Lung (tissue), 12 donors: Measurements from ENCODE around the gene GPR107. TPM values are rescaled to one million over a fixed set of nuclear protein-coding genes. Genes with fewer than 3 reads are reported as not detected.
A peak's percentile ranks its signal among the peaks of the same experiment; 100 is the strongest.

Source experiments
- ATAC-seq: fragments of 200-7000 bp; cut with Tn5 transposase; one replicate; pipeline ENCODE4 v1.9.1; 2020; ENCODE audit warnings: moderate number of reproducible peaks; ENCODE audit not compliant: insufficient read depth, low FRiP score
- DNase-seq, 3 donors: peaks; one replicate each; pipeline ENCODE4 v3.0.0-alpha.2; 2013 to 2017
- H3K27ac ChIP-seq, 2 donors: one replicate each; pipeline ENCODE4 v1.5.1; 2013; ENCODE audit warnings: mild to moderate bottlenecking in 2 of 2, moderate library complexity in 2 of 2, control low read depth in 1 of 2, inconsistent platforms in 1 of 2, low read depth in 1 of 2, low read length in 1 of 2
- H3K27me3 ChIP-seq, 3 donors: one replicate each; pipeline ENCODE4 v1.5.1; 2013; ENCODE audit warnings: low read length in 2 of 3; ENCODE audit not compliant: control insufficient read depth in 3 of 3, insufficient read depth in 3 of 3
- H3K36me3 ChIP-seq, 4 donors: one replicate each; pipeline ENCODE4 v1.5.1; 2013; ENCODE audit warnings: low read length in 4 of 4, mild to moderate bottlenecking in 1 of 4, moderate library complexity in 1 of 4; ENCODE audit not compliant: control insufficient read depth in 4 of 4, insufficient read depth in 4 of 4
- H3K4me1 ChIP-seq, 5 donors: one replicate each; pipeline ENCODE4 v1.5.1; 2013; ENCODE audit warnings: low read length in 5 of 5, mild to moderate bottlenecking in 2 of 5, moderate library complexity in 1 of 5; ENCODE audit not compliant: control insufficient read depth in 5 of 5, insufficient read depth in 5 of 5
- H3K4me3 ChIP-seq: one replicate; pipeline ENCODE4 v1.5.1; 2013; ENCODE audit warnings: mild to moderate bottlenecking, control low read depth, moderate library complexity
- H3K9ac ChIP-seq, 2 donors: one replicate each; pipeline ENCODE4 v1.5.1; 2013; ENCODE audit warnings: low read length in 2 of 2, control low read depth in 1 of 2; ENCODE audit not compliant: insufficient read depth in 1 of 2
- H3K9me3 ChIP-seq, 4 donors: one replicate each; pipeline ENCODE4 v1.5.1; 2013; ENCODE audit warnings: low read length in 3 of 4, mild to moderate bottlenecking in 1 of 4, moderate library complexity in 1 of 4; ENCODE audit not compliant: control insufficient read depth in 4 of 4, insufficient read depth in 3 of 4
- WGBS, 2 donors: extraction: QIAGEN DNeasy Blood & Tissue Kit; methylation state at CpG; one replicate each; pipeline ENCODE4 v1.1.7; 2013; 5-methylcytosine and 5-hydroxymethylcytosine counted together
- polyA plus RNA-seq, 2 donors: library from polyadenylated mRNA; stranded (reverse); fragments of 200-250 nt; gene quantifications; one replicate each; pipeline ENCODE4 v1.2.1, GENCODE V29; 2013
- total RNA-seq, 2 donors: library from RNA; depleted of rRNA in 1 of 2; stranded (reverse); fragments of >200 nt in 1 of 2; gene quantifications; one replicate each; pipeline ENCODE4 v1.2.1, GENCODE V29; 2014 to 2021
- TF ChIP-seq, protein P1 (sequence below): IDR thresholded peaks from 2 replicates; pipeline ENCODE4 v1.5.1; 2012; ENCODE audit warnings: mild to moderate bottlenecking; ENCODE audit errors: control extremely low read depth, extremely low read depth
- donor health status: control.
- donor health status: control.
- donor health status: Bipolar disorder and iron deficiency.
- donor health status: healthy.
- donor health status: DM: yes; HTN: yes; CAD: no.

Gene GPR107
- total and polyA plus RNA-seq, 4 donors: 11.0 to 180 (median 33.2) TPM

DNA sequence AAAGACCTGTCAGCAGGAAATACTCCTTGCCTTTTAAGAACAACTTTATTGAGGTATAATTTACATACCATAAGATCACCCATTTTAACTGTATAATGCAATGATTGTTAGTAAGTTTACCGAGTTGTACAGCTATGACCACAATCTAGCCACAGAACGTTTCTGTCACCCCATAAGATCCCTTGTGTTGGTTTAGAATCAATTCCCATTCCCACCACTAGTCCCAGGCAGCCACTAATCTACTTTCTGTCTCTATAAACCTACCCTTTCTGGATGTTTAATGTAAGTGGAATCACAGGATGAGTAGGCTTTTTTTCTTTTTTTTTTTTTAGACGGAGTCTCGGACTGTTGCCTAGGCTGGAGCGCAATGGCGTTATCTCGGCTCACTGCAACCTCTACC, 4.4 kb downstream of the GPR107 start:
- Histone ChIP-seq H3K9ac (no peak overlapping the region), H3K27ac (no peak overlapping the region), H3K36me3 (peaks cover 0 to 4% (median 2%) of the 10 kb centered on the region in 4 donors), H3K4me3 (no peak overlapping the region), H3K9me3 (no peaks in the 10 kb centered on the region), H3K4me1 (peaks cover 0 to 10% (median under 1%) of the 10 kb centered on the region in 5 donors), H3K27me3 (no peaks in the 10 kb centered on the region)
- TF ChIP-seq, protein P1, sequence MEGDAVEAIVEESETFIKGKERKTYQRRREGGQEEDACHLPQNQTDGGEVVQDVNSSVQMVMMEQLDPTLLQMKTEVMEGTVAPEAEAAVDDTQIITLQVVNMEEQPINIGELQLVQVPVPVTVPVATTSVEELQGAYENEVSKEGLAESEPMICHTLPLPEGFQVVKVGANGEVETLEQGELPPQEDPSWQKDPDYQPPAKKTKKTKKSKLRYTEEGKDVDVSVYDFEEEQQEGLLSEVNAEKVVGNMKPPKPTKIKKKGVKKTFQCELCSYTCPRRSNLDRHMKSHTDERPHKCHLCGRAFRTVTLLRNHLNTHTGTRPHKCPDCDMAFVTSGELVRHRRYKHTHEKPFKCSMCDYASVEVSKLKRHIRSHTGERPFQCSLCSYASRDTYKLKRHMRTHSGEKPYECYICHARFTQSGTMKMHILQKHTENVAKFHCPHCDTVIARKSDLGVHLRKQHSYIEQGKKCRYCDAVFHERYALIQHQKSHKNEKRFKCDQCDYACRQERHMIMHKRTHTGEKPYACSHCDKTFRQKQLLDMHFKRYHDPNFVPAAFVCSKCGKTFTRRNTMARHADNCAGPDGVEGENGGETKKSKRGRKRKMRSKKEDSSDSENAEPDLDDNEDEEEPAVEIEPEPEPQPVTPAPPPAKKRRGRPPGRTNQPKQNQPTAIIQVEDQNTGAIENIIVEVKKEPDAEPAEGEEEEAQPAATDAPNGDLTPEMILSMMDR: no peak
- 82 to 85% methylated on average over 7 of the region's 7 CpGs for WGBS, 2 donors
- DNase-seq (no peak), ATAC-seq (no peak)

DNA sequence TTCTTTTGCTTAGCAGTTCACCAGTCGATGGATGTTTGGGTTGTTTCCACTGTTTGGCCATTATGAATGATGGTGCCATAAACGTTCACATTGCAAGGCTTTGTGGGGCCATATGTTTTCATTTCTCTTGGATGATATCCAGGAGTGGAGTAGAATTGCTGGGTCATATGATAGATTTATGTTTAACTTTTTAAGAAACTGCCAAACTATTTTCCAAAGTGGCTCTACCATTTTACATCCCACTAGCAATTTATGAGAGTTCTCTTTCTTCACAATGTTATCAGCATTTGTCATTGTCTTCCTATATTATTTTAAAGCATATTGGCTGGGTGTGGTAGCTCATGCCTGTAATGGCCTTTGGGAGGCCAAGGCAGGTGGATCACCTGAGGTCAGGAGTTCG, 5.2 kb downstream of the GPR107 start:
- WGBS, 2 donors: 48 to 53% methylated on average over 3 of the region's 3 CpGs
- no peak overlapping the region for H3K9ac ChIP-seq
- no peaks in the 10 kb centered on the region for H3K9me3 ChIP-seq
- H3K27ac ChIP-seq: no peak overlapping the region
- peaks cover 0 to 4% (median 2%) of the 10 kb centered on the region in 4 donors for H3K36me3 ChIP-seq
- no peaks in the 10 kb centered on the region for H3K27me3 ChIP-seq
- no peak overlapping the region for H3K4me3 ChIP-seq
- peaks cover 0 to 8% (median 0%) of the 10 kb centered on the region in 5 donors for H3K4me1 ChIP-seq
- TF ChIP-seq, protein P1: no peak
- DNase-seq (peak in 1 of 3 donors; percentile 37), ATAC-seq (no peak)

DNA sequence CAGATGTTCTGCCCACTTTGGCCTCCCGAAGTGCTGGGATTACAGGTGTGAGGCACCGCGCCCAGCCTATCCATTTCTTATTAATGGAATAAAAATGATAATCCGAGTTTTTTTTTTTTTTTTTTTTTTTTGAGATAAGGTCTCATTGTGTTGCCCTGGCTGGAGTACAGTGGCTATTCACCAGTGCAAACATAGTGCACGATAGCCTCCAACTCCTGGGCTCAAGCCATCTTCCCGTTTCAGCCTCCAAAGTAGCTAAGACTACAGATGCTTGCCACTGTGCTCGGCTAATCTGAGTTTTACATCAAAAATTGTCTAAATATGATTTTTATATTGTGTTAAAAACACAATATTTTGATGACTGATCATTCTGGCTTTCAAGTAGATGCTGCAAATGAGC, 6.6 kb downstream of the GPR107 start:
- no peak for ATAC-seq
- H3K4me3 ChIP-seq: no peak overlapping the region
- H3K36me3 ChIP-seq: peaks cover 0 to 10% (median 2%) of the 10 kb centered on the region in 4 donors
- no peak overlapping the region for H3K9ac ChIP-seq
- no peaks in the 10 kb centered on the region for H3K9me3 ChIP-seq
- H3K4me1 ChIP-seq: peaks cover 0 to 3% (median 0%) of the 10 kb centered on the region in 5 donors
- 84 to 90% methylated on average over 7 of the region's 7 CpGs for WGBS, 2 donors
- TF ChIP-seq, protein P1: no peak
- no peak overlapping the region for H3K27ac ChIP-seq
- no peak for DNase-seq
- H3K27me3 ChIP-seq: no peaks in the 10 kb centered on the region

DNA sequence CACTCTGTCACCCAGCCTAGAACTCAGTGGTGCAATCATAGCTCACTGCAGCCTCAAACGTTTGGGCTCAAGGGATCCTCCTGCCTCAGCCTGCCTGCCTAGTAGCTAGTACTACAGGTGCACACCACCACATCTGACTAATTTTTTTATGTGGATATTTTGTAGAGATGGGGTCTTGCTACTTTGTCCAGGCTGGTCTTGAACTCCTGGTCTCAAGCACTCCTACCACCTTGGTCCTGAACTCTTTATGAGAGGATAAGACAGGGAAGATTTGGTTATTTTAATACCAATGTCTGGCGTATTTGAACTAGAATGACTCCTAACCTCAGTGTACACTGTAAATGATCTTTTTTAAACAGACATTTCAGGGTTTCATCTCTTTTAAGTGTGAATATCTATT, 9.0 kb downstream of the GPR107 start:
- Histone ChIP-seq H3K9me3 (no peaks in the 10 kb centered on the region), H3K4me3 (no peak overlapping the region), H3K9ac (no peak overlapping the region), H3K4me1 (peaks cover 0 to 3% (median 0%) of the 10 kb centered on the region in 5 donors), H3K27ac (no peak overlapping the region), H3K36me3 (peaks cover 0 to 10% (median 2%) of the 10 kb centered on the region in 4 donors), H3K27me3 (no peaks in the 10 kb centered on the region)
- ATAC-seq (no peak), DNase-seq (no peak)
- TF ChIP-seq, protein P1: no peak
- 65 to 70% methylated on average over 2 of the region's 2 CpGs for WGBS, 2 donors
